ENCODE results near the gene NT5DC3.

DNA sequence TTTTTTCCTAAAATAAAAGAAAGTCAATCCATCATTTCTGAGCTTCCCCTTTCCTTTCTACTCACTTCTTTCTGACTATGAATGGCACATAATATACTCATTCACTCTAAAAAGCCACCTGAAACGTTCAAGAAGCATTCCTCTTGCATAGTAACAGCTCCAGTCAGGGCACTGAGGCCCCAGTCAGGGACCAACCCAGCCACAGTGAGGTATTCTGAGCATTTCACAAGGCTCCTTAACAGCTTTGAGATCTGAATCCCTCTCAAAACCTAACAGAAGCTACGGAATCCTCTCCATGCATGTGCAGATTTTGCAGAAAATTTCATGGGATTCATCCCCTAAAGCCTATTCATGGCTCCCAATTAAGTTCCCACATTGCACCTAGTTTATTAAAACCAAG lies 23.2 kb downstream of the NT5DC3 start:
- TF ChIP-seq, protein P1, sequence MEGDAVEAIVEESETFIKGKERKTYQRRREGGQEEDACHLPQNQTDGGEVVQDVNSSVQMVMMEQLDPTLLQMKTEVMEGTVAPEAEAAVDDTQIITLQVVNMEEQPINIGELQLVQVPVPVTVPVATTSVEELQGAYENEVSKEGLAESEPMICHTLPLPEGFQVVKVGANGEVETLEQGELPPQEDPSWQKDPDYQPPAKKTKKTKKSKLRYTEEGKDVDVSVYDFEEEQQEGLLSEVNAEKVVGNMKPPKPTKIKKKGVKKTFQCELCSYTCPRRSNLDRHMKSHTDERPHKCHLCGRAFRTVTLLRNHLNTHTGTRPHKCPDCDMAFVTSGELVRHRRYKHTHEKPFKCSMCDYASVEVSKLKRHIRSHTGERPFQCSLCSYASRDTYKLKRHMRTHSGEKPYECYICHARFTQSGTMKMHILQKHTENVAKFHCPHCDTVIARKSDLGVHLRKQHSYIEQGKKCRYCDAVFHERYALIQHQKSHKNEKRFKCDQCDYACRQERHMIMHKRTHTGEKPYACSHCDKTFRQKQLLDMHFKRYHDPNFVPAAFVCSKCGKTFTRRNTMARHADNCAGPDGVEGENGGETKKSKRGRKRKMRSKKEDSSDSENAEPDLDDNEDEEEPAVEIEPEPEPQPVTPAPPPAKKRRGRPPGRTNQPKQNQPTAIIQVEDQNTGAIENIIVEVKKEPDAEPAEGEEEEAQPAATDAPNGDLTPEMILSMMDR (IDR thresholded peaks at IDR 0.05): no peak
- TF ChIP-seq POLR2A (IDR thresholded peaks at IDR 0.05) (no peak), POLR2AphosphoS5 (IDR thresholded peaks at IDR 0.05) (no peak)
